K562 (cell line): ENCODE results near the gene TMF1. TPM values are rescaled to one million over a fixed set of nuclear protein-coding genes. Genes with fewer than 3 reads are reported as not detected.

Experiments used
- ATAC-seq: fragments of 200-7000 bp; cut with Tn5 transposase; 3 replicates; pipeline ENCODE4 v1.9.1; 2020; ENCODE audit warnings: moderate library complexity
- BruUV-seq: library from RNA; stranded (reverse); fragments of 400-500 nt; replicated peaks from 2 replicates; lab custom pipeline; 2021; lab: Mats Ljungman, UMichigan
- CTCF ChIA-PET: fragments of 300-600 bp; formaldehyde crosslinking; extraction: SDS; loops from one replicate; lab custom pipeline; 2021; ENCODE audit warnings: low intra/inter-chr PET ratio; lab: Yijun Ruan, JAX
- POLR2A ChIA-PET: fragments of 300-600, 350-650 bp; sonication (Branson Sonifier 250); formaldehyde crosslinking; extraction: SDS; loops from one replicate; lab custom pipeline; 2021; ENCODE audit warnings: antibody characterized with exemption, inconsistent platforms; lab: Yijun Ruan, JAX
- DNase-seq, 4 experiments: peaks; one replicate each; pipeline versions ENCODE4 v3.0.0 to v3.0.0-alpha.2; 2011 to 2018; ENCODE audit warnings: low spot score in 3 of 4, mixed read lengths in 3 of 4; ENCODE audit errors: extremely low read depth in 1 of 4
- FAIRE-seq: peaks from 2 replicates; lab custom pipeline; 2011; peaks lifted over from hg19 to GRCh38; lab: Jason Lieb, UNC
- H2AFZ ChIP-seq: 2 replicates; pipeline ENCODE4 v1.6.0; 2011; ENCODE audit warnings: low read depth, low read length, control low read depth, inconsistent platforms
- H3K27ac ChIP-seq: fragments of 200-600 bp; 3 replicates; pipeline ENCODE4 v1.8.0; 2011; ENCODE audit warnings: low read depth, mild to moderate bottlenecking, control low read depth, inconsistent platforms, low read length, moderate library complexity, mixed read lengths; ENCODE audit errors: extremely low read depth
- H3K27me3 ChIP-seq, 2 experiments: fragments of 300-600 bp in 1 of 2; 2 replicates in 1 of 2; 3 replicates in 1 of 2; pipeline versions ENCODE4 v1.6.0 to v1.8.0; 2011; ENCODE audit warnings: inconsistent platforms in 2 of 2, low read length in 2 of 2, mild to moderate bottlenecking in 1 of 2, mixed read lengths in 1 of 2, moderate library complexity in 1 of 2; ENCODE audit not compliant: control insufficient read depth in 2 of 2, insufficient read depth in 2 of 2
- H3K36me3 ChIP-seq: fragments of 300-600 bp; 3 replicates; pipeline ENCODE4 v1.8.0; 2011; ENCODE audit warnings: mild to moderate bottlenecking, low read length, inconsistent platforms; ENCODE audit not compliant: control insufficient read depth, insufficient read depth
- H3K4me1 ChIP-seq, 2 experiments: fragments of 200-600 bp in 1 of 2; replicated peaks in 1 of 2; 2 replicates in 1 of 2; 3 replicates in 1 of 2; pipeline versions ENCODE4 v1.5.1 to v1.8.0; 2011; ENCODE audit warnings: inconsistent platforms in 2 of 2, low read length in 2 of 2, mild to moderate bottlenecking in 1 of 2, mixed read lengths in 1 of 2, moderate library complexity in 1 of 2; ENCODE audit not compliant: control insufficient read depth in 2 of 2, insufficient read depth in 2 of 2
- H3K4me2 ChIP-seq: 2 replicates; pipeline ENCODE4 v1.6.1; 2011; ENCODE audit warnings: low read length, control low read depth, inconsistent platforms, mixed read lengths; ENCODE audit not compliant: insufficient read depth
- H3K4me3 ChIP-seq: fragments of 200-600 bp; sonication (generic), shearing (Covaris generic); 2 replicates; pipeline ENCODE4 v1.5.1; 2016; ENCODE audit warnings: control low read depth, inconsistent platforms
- H3K79me2 ChIP-seq: fragments of 200-600 bp; 3 replicates; pipeline ENCODE4 v1.8.0; 2011; ENCODE audit warnings: low read length, inconsistent platforms; ENCODE audit not compliant: control insufficient read depth, insufficient read depth
- H3K9ac ChIP-seq, 2 experiments: 2 replicates each; pipeline versions ENCODE4 v1.6.0 to v1.6.1; 2011; ENCODE audit warnings: low read depth in 2 of 2, low read length in 2 of 2, control low read depth in 1 of 2, inconsistent platforms in 1 of 2, mild to moderate bottlenecking in 1 of 2, mixed read lengths in 1 of 2; ENCODE audit not compliant: insufficient read depth in 1 of 2
- H3K9me1 ChIP-seq: one replicate; pipeline ENCODE4 v1.6.0; 2011; ENCODE audit warnings: inconsistent platforms, mild to moderate bottlenecking, low read length, moderate library complexity; ENCODE audit not compliant: control insufficient read depth, insufficient read depth
- H3K9me3 ChIP-seq: replicated peaks from 2 replicates; pipeline ENCODE4 v1.5.1; 2011; ENCODE audit warnings: low read depth, low read length, inconsistent platforms; ENCODE audit not compliant: control insufficient read depth, insufficient read depth
- H4K20me1 ChIP-seq: replicated peaks from 2 replicates; pipeline ENCODE4 v1.6.1; 2011; ENCODE audit warnings: low read length, inconsistent platforms, mixed read lengths; ENCODE audit not compliant: control insufficient read depth, insufficient read depth
- BACH1 ChIP-seq: fragments of 200-800 bp; sonication (Bioruptor generic); IDR thresholded peaks from 2 replicates; pipeline ENCODE4 v1.6.1; 2016; ENCODE audit warnings: missing genetic modification characterization, missing compliant biosample characterization
- FUS ChIP-seq: fragments of 200-400 bp; formaldehyde crosslinking; optimal IDR thresholded peaks from 2 replicates; pipeline ENCODE3; 2017; ENCODE audit warnings: low read depth, low read length
- HOMEZ ChIP-seq: fragments of 250-450 bp; sonication (Bioruptor Pico); IDR thresholded peaks from 2 replicates; pipeline ENCODE4 v1.4.0; 2020; ENCODE audit warnings: mild to moderate bottlenecking, moderate library complexity
- IRF1 ChIP-seq: sonication (generic); formaldehyde crosslinking; IDR thresholded peaks from 2 replicates; pipeline ENCODE4 v1.8.0; 2022; ENCODE audit warnings: missing genetic modification reagents, mild to moderate bottlenecking, borderline replicate concordance
- POLR3A ChIP-seq: IDR thresholded peaks from 2 replicates; pipeline ENCODE4 v1.6.1; 2011; ENCODE audit warnings: borderline replicate concordance, mild to moderate bottlenecking, moderate library complexity; ENCODE audit not compliant: insufficient read length, insufficient read depth; ENCODE audit errors: extremely low read depth
- RB1 ChIP-seq: fragments of 450-650 bp; IDR thresholded peaks from 2 replicates; pipeline ENCODE4 v1.6.1; 2017; ENCODE audit warnings: low read depth, mild to moderate bottlenecking
- RBM14 ChIP-seq: fragments of 200-400 bp; formaldehyde crosslinking; IDR thresholded peaks from 2 replicates; pipeline ENCODE4 v1.6.1; 2018; ENCODE audit warnings: low read depth, mild to moderate bottlenecking, low read length, moderate library complexity, borderline replicate concordance; ENCODE audit not compliant: insufficient read depth
- SMARCC2 ChIP-seq: fragments of 450-650 bp; IDR thresholded peaks from 2 replicates; pipeline ENCODE4 v1.6.1; 2017; ENCODE audit warnings: antibody characterized with exemption, moderate library complexity, mild to moderate bottlenecking, low read depth
- ZBTB26 ChIP-seq: fragments of 450-650 bp; formaldehyde crosslinking; IDR thresholded peaks from 2 replicates; pipeline ENCODE4 v1.4.0; 2022; ENCODE audit warnings: missing genetic modification characterization
- ZNF134 ChIP-seq: fragments of 250-450 bp; sonication (Bioruptor Pico); conservative IDR thresholded peaks from 2 replicates; pipeline ENCODE4 v1.4.0; 2020
- ZNF239 ChIP-seq: fragments of 250-450 bp; sonication (Bioruptor Pico); IDR thresholded peaks from 2 replicates; pipeline ENCODE4 v1.4.0; 2020; ENCODE audit warnings: mild to moderate bottlenecking
- WGBS: fragments of 100-300 bp; shearing (Covaris generic); methylation state at CpG from one replicate; pipeline ENCODE4 v1.1.6; 2016; ENCODE audit warnings: low coverage, mixed read lengths; ENCODE audit not compliant: insufficient coverage; ENCODE audit errors: missing lambda C conversion rate; 5-methylcytosine and 5-hydroxymethylcytosine counted together
- in situ Hi-C: fragments of 300-500 bp; cut with MboI; formaldehyde crosslinking; loops from 4 replicates; pipeline ENCODE4 v1.15.0; 2018; ENCODE audit warnings: inconsistent platforms, mixed read lengths
- intact Hi-C: fragments of 100-400 bp; cut with micrococcal nuclease; formaldehyde crosslinking; loops from 2 replicates; pipeline ENCODE4 v1.14.2; 2022
- polyA plus RNA-seq, 8 experiments: library from polyadenylated mRNA; depleted of rRNA in 4 of 8; stranded (reverse) in 5 of 8; unstranded in 3 of 8; fragments of >200 nt; fragmentation: Nextera tagmentation in 2 of 8; fragmentation: Illumina TruSeq in 1 of 8; extraction: Ambion mirVana in 2 of 8; extraction: Trizol in 1 of 8; gene quantifications; 2 replicates each; pipeline versions ENCODE4 v1.2.1 to v1.2.3, GENCODE V29; 2011 to 2014; ENCODE audit warnings: inconsistent platforms in 1 of 8, missing spikeins in 1 of 8
- total RNA-seq, 7 experiments: library from RNA; depleted of rRNA in 6 of 7; stranded (reverse); fragments of >200 nt in 6 of 7; fragmentation: Illumina TruSeq in 2 of 7; extraction: Trizol in 2 of 7; gene quantifications; 2 replicates each; pipeline versions ENCODE4 v1.2.1 to v1.2.3, GENCODE V29; 2011 to 2021; ENCODE audit warnings: low replicate concordance in 1 of 7

The TMF1 gene
- total and polyA plus RNA-seq, 9 of the 15 experiments (the other 6 are each of a cell fraction or from before 2014, with no cell fraction given), result 3.1 to 13.9 (median 10.3) TPM

- H3K4me2 ChIP-seq, result no peak overlapping the region
Measured at GRCh38 chr3:69008980-69009379, 43.2 kb downstream of the TMF1 start.

More at GRCh38 chr3:69008980-69009379, 43.2 kb downstream of the TMF1 start:
- TF ChIP-seq SMARCC2, result no peak
- TF ChIP-seq ZBTB26 (CRISPR knock-in tag), result no peak
- TF ChIP-seq IRF1 (CRISPR knock-in tag), result no peak
- TF ChIP-seq FUS, result no peak
- no peak for TF ChIP-seq RBM14
- no peak for TF ChIP-seq BACH1 (tag)
- no peak for TF ChIP-seq HOMEZ (CRISPR knock-in tag)
- TF ChIP-seq RB1, result no peak
- TF ChIP-seq ZNF239 (CRISPR knock-in tag), result no peak
- no peak for TF ChIP-seq ZNF134
- TF ChIP-seq POLR3A, result no peak
- TF ChIP-seq, all 486 proteins: peak for 0
- Histone ChIP-seq H3K27ac (no peak overlapping the region), H3K9me1 (no peaks in the 10 kb centered on the region), H2AFZ (no peak overlapping the region), H3K4me3 (no peak overlapping the region), H3K9me3 (no peaks in the 10 kb centered on the region), H3K4me1 (peaks cover 5 to 16% of the 10 kb centered on the region in 2 experiments; a peak in 1 of 5 replicates), H3K36me3 (peaks cover 65% of the 10 kb centered on the region; the same call in 2 of the 3 replicates), H3K79me2 (peaks cover 4% of the 10 kb centered on the region; the same call in 2 of the 3 replicates), H3K27me3 (no peaks in the 10 kb centered on the region), H3K9ac (no peak overlapping the region), H4K20me1 (no peaks in the 10 kb centered on the region)
- in situ Hi-C loops (no loop called here), intact Hi-C loops (no loop called here)
- no TSS peak for BruUV-seq
- POLR2A ChIA-PET, result interaction anchor here (0.7 to 1.9 kb wide), 3 partner anchors 13 to 137 kb away, joined by 3 to 5 read pairs (median 4); no protein-coding TSS in a partner anchor
- WGBS, result 100% methylated on average over 1 of the region's 2 CpGs
- no peak for DNase-seq
- CTCF ChIA-PET, result no interaction called here
- no peak for ATAC-seq
- no peak for FAIRE-seq
